22Rv1 (cell line): ENCODE measurements around the gene KRTAP5-2.

Experiments used
- H3K27ac ChIP-seq: fragments of 450-650 bp; 2 replicates; pipeline ENCODE4 v1.5.1; 2017
- CTCF ChIP-seq: fragments of 450-650 bp; IDR thresholded peaks from 2 replicates; pipeline ENCODE4 v1.5.1; 2017; ENCODE audit warnings: mild to moderate bottlenecking
- ZFX ChIP-seq: fragments of 450-650 bp; IDR thresholded peaks from 2 replicates; pipeline ENCODE4 v1.6.1; 2017; ENCODE audit warnings: antibody characterized with exemption, borderline replicate concordance

The KRTAP5-2 gene

GRCh38 chr11:1570896-1571759 lies 27.0 kb downstream of the KRTAP5-2 start:
- peak overlapping the region; percentile 94 for H3K27ac ChIP-seq

DNA sequence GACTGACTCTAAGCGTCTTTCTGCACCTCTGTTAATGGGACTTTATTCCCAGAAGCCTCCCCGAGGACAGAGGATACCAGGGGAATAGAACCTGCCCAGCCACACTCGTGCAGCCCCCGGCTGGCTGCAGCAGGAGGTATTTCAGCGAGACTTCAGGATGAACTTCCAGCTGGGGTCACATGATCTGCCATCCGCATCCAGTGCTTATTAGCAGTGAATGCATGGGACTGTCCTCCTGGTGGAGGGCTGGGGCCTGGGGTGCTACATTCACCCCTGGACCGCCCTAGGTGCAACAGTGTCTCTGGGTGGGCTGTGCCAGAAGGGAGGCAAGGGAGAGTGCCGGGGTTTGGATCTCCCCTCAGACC lies 27.6 kb downstream of the KRTAP5-2 start:
- peak overlapping the region; percentile 94 for H3K27ac ChIP-seq
- TF ChIP-seq ZFX (no peak), CTCF (no peak)

More at GRCh38 chr11:1570896-1571759, 27.0 kb downstream of the KRTAP5-2 start:
- TF ChIP-seq ZFX (no peak), CTCF (no peak)

DNA sequence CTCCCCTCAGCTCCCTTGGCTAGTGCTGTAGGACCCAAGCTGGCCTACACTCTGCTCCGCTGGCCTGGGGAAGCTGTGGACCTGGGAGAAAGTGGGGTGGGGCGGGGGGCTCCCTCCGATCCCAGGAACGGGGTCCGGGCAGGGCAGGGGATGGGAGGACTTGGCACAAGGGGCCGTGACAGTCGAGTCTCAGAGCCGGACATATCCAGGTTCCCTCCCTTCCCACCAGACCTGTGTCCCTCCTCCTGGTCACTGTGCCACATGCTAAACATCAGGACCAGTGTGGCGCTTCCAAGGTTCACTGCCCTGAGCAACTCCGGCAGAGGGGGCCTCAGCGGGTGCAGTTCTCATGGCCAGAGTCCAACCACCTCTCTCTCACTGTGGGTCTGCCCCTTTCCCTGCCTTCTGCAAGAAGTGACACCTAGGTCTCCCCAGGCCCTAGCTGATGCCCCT lies 28.1 kb downstream of the KRTAP5-2 start:
- TF ChIP-seq CTCF (no peak), ZFX (no peak)

GRCh38 chr11:1569251-1569780 lies 28.8 kb downstream of the KRTAP5-2 start:
- TF ChIP-seq CTCF (no peak), ZFX (no peak)
- H3K27ac ChIP-seq = peak overlapping the region; percentile 40

More for the DNA sequence above, 28.1 kb downstream of the KRTAP5-2 start:
- peak overlapping the region; percentile 94 for H3K27ac ChIP-seq

DNA sequence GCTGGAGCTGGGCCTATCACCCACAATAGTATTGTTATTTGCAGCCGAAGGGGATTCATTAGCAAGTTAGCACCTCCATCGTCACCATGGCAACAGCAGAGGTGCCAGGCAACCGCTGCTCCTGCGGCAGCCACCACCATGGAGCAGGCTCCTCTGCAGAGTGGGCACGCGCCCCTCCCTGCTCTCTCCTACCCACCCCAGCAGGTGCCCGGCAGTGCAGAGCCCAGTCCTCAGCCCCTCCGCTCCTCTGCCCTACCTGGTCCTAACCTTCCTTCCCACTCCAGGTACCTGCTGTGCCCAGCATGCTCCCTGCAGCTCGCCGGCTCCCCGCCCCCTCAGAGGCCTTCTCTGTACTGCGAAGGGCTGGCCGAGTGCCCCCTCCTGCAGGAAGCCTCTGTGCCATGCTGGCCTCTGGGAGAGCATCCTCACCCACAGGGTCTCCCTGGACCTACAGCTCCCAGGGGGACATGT lies 29.6 kb downstream of the KRTAP5-2 start:
- TF ChIP-seq ZFX (no peak), CTCF (no peak)
- peak overlapping the region; percentile 40; the same call in 1 of the 2 replicates for H3K27ac ChIP-seq

DNA sequence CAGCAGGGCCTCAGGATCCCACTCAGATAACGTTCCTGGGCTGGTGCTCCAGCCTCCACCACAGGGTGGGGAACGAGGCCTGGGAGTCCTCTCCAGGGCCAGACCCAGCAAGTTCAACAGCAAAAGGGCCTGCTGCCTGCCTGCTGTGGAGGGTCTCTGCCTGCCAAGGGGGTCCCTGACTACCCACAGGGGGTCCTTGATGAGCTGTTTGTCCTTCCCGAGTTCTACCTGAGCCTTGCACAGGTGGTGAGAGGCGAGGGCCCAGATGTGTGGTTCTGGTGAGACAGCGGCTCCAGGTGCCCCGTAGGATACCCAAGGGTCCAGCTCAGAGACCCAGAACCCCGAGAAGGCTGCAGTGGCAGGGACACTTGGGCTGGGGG lies 30.4 kb downstream of the KRTAP5-2 start:
- no peak overlapping the region for H3K27ac ChIP-seq
- TF ChIP-seq ZFX = no peak
- TF ChIP-seq CTCF = no peak
